Measurements from ENCODE around the gene LCMT1. TPM values are rescaled to one million over a fixed set of nuclear protein-coding genes. Genes with fewer than 3 reads are reported as not detected.
A peak's percentile ranks its signal among the peaks of the same experiment; 100 is the strongest.

LCMT1 gene
- total and polyA plus RNA-seq, 2 donors (not counting 1 experiment from before 2014, with no cell fraction given), result 20.2 to 42.0 TPM

- Histone ChIP-seq H3K36me3 (replicated peaks in 1 of 2; ENCODE audit: control extremely low read depth in 1 of 2, control insufficient read depth in 1 of 2, extremely low read depth in 1 of 2, insufficient read depth in 2 of 2, low read length in 1 of 2) (no peaks in the 10 kb centered on the region), H3K9me3 (ENCODE audit: control extremely low read depth in 1 of 3, control insufficient read depth in 2 of 3, insufficient read depth in 1 of 3, low read length in 2 of 3) (no peaks in the 10 kb centered on the region), H3K79me2 (ENCODE audit: control insufficient read depth, insufficient read depth, low read length) (peaks cover 4% of the 10 kb centered on the region), H3K4me3 (ENCODE audit: control extremely low read depth in 1 of 5, extremely low read depth in 1 of 5, insufficient read depth in 1 of 5, low read depth in 2 of 5, low read length in 4 of 5) (peak overlapping the region; percentile 72 to 95 (median 89)), H3K9ac (ENCODE audit: low read length) (peak overlapping the region; percentile 74), H3K27me3 (replicated peaks in 1 of 4; ENCODE audit: control extremely low read depth in 1 of 4, control insufficient read depth in 3 of 4, insufficient read depth in 4 of 4, low read length in 3 of 4) (no peaks in the 10 kb centered on the region), H4K20me1 (ENCODE audit: control insufficient read depth, insufficient read depth, low read length, poor library complexity, severe bottlenecking) (no peaks in the 10 kb centered on the region), H3K4me2 (replicated peaks; ENCODE audit: low read depth, low read length, poor library complexity, severe bottlenecking) (peak overlapping the region; percentile 87), H2AFZ (ENCODE audit: insufficient read depth, low read depth, low read length, poor library complexity, severe bottlenecking) (peak overlapping the region; percentile 83), H3K4me1 (ENCODE audit: control insufficient read depth in 2 of 2, insufficient read depth in 2 of 2, low read length in 2 of 2) (peaks cover 41 to 53% of the 10 kb centered on the region in 2 donors), H3K27ac (ENCODE audit: low read length in 2 of 2) (peak overlapping the region; percentile 81 to 84)
- Mint-ChIP-seq H3K4me3 (peak overlapping the region; percentile 90), H3K27me3 (no peaks in the 10 kb centered on the region), H3K9me3 (ENCODE audit: insufficient read depth) (no peaks in the 10 kb centered on the region), H3K4me1 (peaks cover 55% of the 10 kb centered on the region), H3K27ac (peak overlapping the region; percentile 93)
- ATAC-seq (ENCODE audit: low read depth), result peak; percentile 96
- ChIA-PET CTCF (interaction anchor here (0.7 to 1.5 kb wide), 9 partner anchors 14 to 158 kb away, joined by 3 to 7 read pairs (median 4); partner anchors contain the start of gene LCMT1), POLR2A (interaction anchor here (1.0 to 1.7 kb wide), 5 partner anchors 10 to 45 kb away, joined by 4 to 16 read pairs (median 5); partner anchors contain the start of gene LCMT1)
- DNase-seq, result peak; percentile 91
- under 1% methylated on average over 62 of the region's 63 CpGs for WGBS (ENCODE audit: insufficient coverage)
- intact Hi-C loops (cut with micrococcal nuclease), result loop anchor here (1.0 to 2.0 kb wide), 5 partner anchors 18 to 190 kb away; partner anchors contain the start of genes LCMT1 and ZKSCAN2
- TF ChIP-seq EZH2 (IDR thresholded peaks at IDR 0.05; ENCODE audit: borderline replicate concordance, insufficient read depth, low read depth, low read length, poor library complexity, severe bottlenecking) (no peak), CTCF (IDR thresholded peaks at IDR 0.05) (no peak)
Measured at GRCh38 chr16:25066747-25067631, 44.6 kb upstream of the LCMT1 start.

DNA sequence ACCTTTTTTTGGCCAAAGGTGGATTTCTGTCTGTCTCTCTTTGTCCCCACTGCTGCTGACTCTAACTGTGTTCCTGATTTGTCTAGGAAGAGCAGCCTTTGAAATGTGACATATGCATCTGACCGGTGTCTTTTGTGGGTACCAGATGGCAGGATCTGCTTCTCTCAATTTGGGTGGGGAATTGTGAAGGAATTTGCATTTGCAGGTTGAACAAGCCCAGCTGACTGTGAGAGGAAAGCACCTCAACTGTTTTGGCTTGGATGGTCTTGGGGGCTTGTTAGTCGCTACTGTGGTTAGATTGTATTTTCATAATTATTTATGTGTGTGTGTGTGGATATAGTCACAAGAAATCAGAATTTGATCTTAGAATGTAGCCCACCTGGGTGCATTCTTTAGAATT, 37.7 kb upstream of the LCMT1 start:
- 10% methylated on average over 2 of the region's 2 CpGs for WGBS (ENCODE audit: insufficient coverage)
- Histone ChIP-seq H3K27ac (ENCODE audit: low read length in 2 of 2) (peak overlapping the region; percentile 55 to 60), H3K79me2 (ENCODE audit: control insufficient read depth, insufficient read depth, low read length) (peaks cover 6% of the 10 kb centered on the region), H3K9me3 (ENCODE audit: control extremely low read depth in 1 of 3, control insufficient read depth in 2 of 3, insufficient read depth in 1 of 3, low read length in 2 of 3) (no peaks in the 10 kb centered on the region), H3K9ac (ENCODE audit: low read length) (peak overlapping the region; percentile 12), H3K4me2 (replicated peaks; ENCODE audit: low read depth, low read length, poor library complexity, severe bottlenecking) (peak overlapping the region; percentile 59), H3K36me3 (replicated peaks in 1 of 2; ENCODE audit: control extremely low read depth in 1 of 2, control insufficient read depth in 1 of 2, extremely low read depth in 1 of 2, insufficient read depth in 2 of 2, low read length in 1 of 2) (no peaks in the 10 kb centered on the region), H3K27me3 (replicated peaks in 1 of 4; ENCODE audit: control extremely low read depth in 1 of 4, control insufficient read depth in 3 of 4, insufficient read depth in 4 of 4, low read length in 3 of 4) (no peaks in the 10 kb centered on the region), H4K20me1 (ENCODE audit: control insufficient read depth, insufficient read depth, low read length, poor library complexity, severe bottlenecking) (no peaks in the 10 kb centered on the region), H2AFZ (ENCODE audit: insufficient read depth, low read depth, low read length, poor library complexity, severe bottlenecking) (no peak overlapping the region), H3K4me1 (ENCODE audit: control insufficient read depth in 2 of 2, insufficient read depth in 2 of 2, low read length in 2 of 2) (peaks cover 24 to 25% of the 10 kb centered on the region in 2 donors), H3K4me3 (ENCODE audit: control extremely low read depth in 1 of 5, extremely low read depth in 1 of 5, insufficient read depth in 1 of 5, low read depth in 2 of 5, low read length in 4 of 5) (peak overlapping the region in 2 of 5 experiments; percentile 11 to 15)
- TF ChIP-seq EZH2 (IDR thresholded peaks at IDR 0.05; ENCODE audit: borderline replicate concordance, insufficient read depth, low read depth, low read length, poor library complexity, severe bottlenecking), result no peak
- no peak for TF ChIP-seq CTCF (IDR thresholded peaks at IDR 0.05)
- peak; percentile 63 for ATAC-seq (ENCODE audit: low read depth)
- no peaks in the 10 kb centered on the region for H3K9me3 Mint-ChIP-seq (ENCODE audit: insufficient read depth)
- intact Hi-C loops (cut with micrococcal nuclease), result no loop called here
- H3K4me1 Mint-ChIP-seq, result peaks cover 35% of the 10 kb centered on the region
- peak overlapping the region; percentile 50 for H3K27ac Mint-ChIP-seq
- peak overlapping the region; percentile 29 for H3K4me3 Mint-ChIP-seq
- POLR2A ChIA-PET, result no interaction called here
- DNase-seq, result peak; percentile 74
- CTCF ChIA-PET, result no interaction called here
- no peaks in the 10 kb centered on the region for H3K27me3 Mint-ChIP-seq
